NT2/D1 (cell line): ENCODE results near the gene PHAF1.

Experiments used
- YY1 ChIP-seq: IDR thresholded peaks from 2 replicates; pipeline ENCODE4 v1.6.1; 2011; ENCODE audit not compliant: insufficient read length, insufficient read depth
- ZNF274 ChIP-seq: IDR thresholded peaks from 2 replicates; pipeline ENCODE4 v1.6.1; 2011; ENCODE audit warnings: mild to moderate bottlenecking, low read depth, low read length

DNA sequence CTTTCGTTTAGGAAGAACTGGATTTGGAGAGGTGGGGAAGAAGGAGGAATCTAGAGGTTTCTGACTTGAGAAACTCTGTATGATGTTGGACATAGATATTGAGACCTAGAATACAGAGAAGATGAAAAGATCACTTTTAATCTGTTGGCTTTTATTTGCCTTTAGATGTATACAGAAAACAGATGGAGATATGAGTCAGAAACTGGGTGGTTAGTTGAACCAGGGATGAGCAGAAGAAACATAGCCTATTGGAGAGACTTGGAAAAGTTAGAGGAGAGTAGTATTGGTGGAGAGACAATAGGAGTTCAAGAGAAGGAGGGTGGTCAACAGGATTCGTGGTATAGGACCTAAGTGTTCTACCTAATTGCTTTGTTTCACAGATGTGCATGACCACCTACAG, 5.1 kb downstream of the PHAF1 start:
- TF ChIP-seq ZNF274, result no peak
- TF ChIP-seq YY1, result no peak
